ENCODE data around the gene TTLL3.
"Not testable (repeated sequence)": the region's sequence is repeated elsewhere in the genome, so short reads cannot be mapped to it uniquely, and the experiment has no call there.

The TTLL3 gene

GRCh38 chr3:9768141-9768775, 41.8 kb upstream of the TTLL3 start:
- TF ChIP-seq CTCF (IDR thresholded peaks at IDR 0.05; ENCODE audit: low read depth, low read length, missing control alignments) = no peak
- H3K4me3 ChIP-seq (ENCODE audit: low read depth, low read length) = no peak overlapping the region
- DNase-seq (ENCODE audit: low read depth) = no peak

GRCh38 chr3:9769012-9769411, 41.0 kb upstream of the TTLL3 start:
- no peak for TF ChIP-seq CTCF (IDR thresholded peaks at IDR 0.05; ENCODE audit: low read depth, low read length, missing control alignments)
- H3K4me3 ChIP-seq (ENCODE audit: low read depth, low read length) = peak overlapping the region; percentile 41

GRCh38 chr3:9769426-9770275, 40.4 kb upstream of the TTLL3 start, which contains the start of gene CAMK1:
Gene CAMK1 (minus strand): TSS chr3:9769947. CDS start chr3:9767749, 2,198 bp downstream.
- no peak for TF ChIP-seq CTCF (IDR thresholded peaks at IDR 0.05; ENCODE audit: low read depth, low read length, missing control alignments)
- H3K4me3 ChIP-seq (ENCODE audit: low read depth, low read length) = peak within 1 kb of the TSS; percentile 41
- no peak for DNase-seq (ENCODE audit: low read depth)

More at GRCh38 chr3:9769012-9769411, 41.0 kb upstream of the TTLL3 start:
- DNase-seq (ENCODE audit: low read depth) = no peak

- DNase-seq (ENCODE audit: low read depth) = no peak
- peak overlapping the region; percentile 41 for H3K4me3 ChIP-seq (ENCODE audit: low read depth, low read length)
Measured at GRCh38 chr3:9770276-9770812, 39.7 kb upstream of the TTLL3 start.

GRCh38 chr3:9771007-9771406, 39.1 kb upstream of the TTLL3 start:
- DNase-seq (ENCODE audit: low read depth); H3K4me3 ChIP-seq (ENCODE audit: low read depth, low read length): not testable (repeated sequence)

More at GRCh38 chr3:9770276-9770812, 39.7 kb upstream of the TTLL3 start:
- TF ChIP-seq CTCF (IDR thresholded peaks at IDR 0.05; ENCODE audit: low read depth, low read length, missing control alignments) = no peak

GRCh38 chr3:9776896-9777693, 33.0 kb upstream of the TTLL3 start:
- no peak for TF ChIP-seq CTCF (IDR thresholded peaks at IDR 0.05; ENCODE audit: low read depth, low read length, missing control alignments)
- no peak for DNase-seq (ENCODE audit: low read depth)
- no peak overlapping the region for H3K4me3 ChIP-seq (ENCODE audit: low read depth, low read length)

- no peak for DNase-seq (ENCODE audit: low read depth)
- no peak for TF ChIP-seq CTCF (IDR thresholded peaks at IDR 0.05; ENCODE audit: low read depth, low read length, missing control alignments)
- H3K4me3 ChIP-seq (ENCODE audit: low read depth, low read length) = no peak overlapping the region
Measured at GRCh38 chr3:9777694-9778021, 32.4 kb upstream of the TTLL3 start.

Data from GM12864 (cell line).